Stimulated activated CD4-positive, alpha-beta T cell treated with anti-CD3 and anti-CD28 coated beads, Interleukin-1b, Interleukin-23, amount 100 ng/mL, for 24 hours (primary cell): Measurements from ENCODE around the gene EBF4.
"Not testable (repeated sequence)": the region's sequence is repeated elsewhere in the genome, so short reads cannot be mapped to it uniquely, and the experiment has no call there.

Experiments used
- DNase-seq, 4 experiments: peaks; one replicate each; pipeline ENCODE4 v3.0.0-alpha.2; 2020; ENCODE audit warnings: low read depth in 4 of 4, low spot score in 1 of 4

EBF4 gene

DNA sequence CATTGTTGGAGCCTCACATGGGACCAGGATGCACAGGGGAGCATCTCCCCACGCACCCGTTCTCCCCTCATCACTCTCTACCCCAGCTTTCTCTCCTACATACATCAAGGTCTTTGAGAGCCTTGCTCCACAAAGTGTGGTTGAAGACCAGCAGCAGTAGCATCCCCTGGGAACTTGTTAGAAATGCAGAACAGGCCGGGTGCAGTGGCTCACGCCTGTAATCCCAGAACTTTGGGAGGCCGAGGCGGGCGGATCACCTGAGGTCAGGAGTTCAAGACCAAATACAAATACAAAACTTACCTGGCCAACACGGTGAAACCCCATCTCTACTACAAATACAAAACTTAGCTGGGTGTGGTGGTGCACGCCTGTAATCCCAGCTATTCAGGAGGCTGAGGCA, 115.3 kb downstream of the EBF4 start:
- not testable (repeated sequence) for DNase-seq

- DNase-seq: no peak
Measured at GRCh38 chr20:2809690-2810089, 117.1 kb downstream of the EBF4 start.
